Endometrial microvascular endothelial cells (primary cell): ENCODE data around the gene TM7SF2. TPM values are rescaled to one million over a fixed set of nuclear protein-coding genes. Genes with fewer than 3 reads are reported as not detected.

Experiments
- in situ Hi-C: cut with HindIII; loops from 2 replicates; pipeline ENCODE4 v1.10.0; 2017; ENCODE audit warnings: low sequenced_read_pairs, low pct_unique_long_range_greater_than_20kb; ENCODE audit errors: inconsistent ontology term
- total RNA-seq: library from RNA; depleted of rRNA; stranded (reverse); fragments of >200 nt; gene quantifications from one replicate; pipeline ENCODE4 v1.2.3, GENCODE V29; 2015; ENCODE audit errors: inconsistent ontology term

TM7SF2 gene
- total RNA-seq, 1 donor from 2014 or later = 16.6 TPM

DNA sequence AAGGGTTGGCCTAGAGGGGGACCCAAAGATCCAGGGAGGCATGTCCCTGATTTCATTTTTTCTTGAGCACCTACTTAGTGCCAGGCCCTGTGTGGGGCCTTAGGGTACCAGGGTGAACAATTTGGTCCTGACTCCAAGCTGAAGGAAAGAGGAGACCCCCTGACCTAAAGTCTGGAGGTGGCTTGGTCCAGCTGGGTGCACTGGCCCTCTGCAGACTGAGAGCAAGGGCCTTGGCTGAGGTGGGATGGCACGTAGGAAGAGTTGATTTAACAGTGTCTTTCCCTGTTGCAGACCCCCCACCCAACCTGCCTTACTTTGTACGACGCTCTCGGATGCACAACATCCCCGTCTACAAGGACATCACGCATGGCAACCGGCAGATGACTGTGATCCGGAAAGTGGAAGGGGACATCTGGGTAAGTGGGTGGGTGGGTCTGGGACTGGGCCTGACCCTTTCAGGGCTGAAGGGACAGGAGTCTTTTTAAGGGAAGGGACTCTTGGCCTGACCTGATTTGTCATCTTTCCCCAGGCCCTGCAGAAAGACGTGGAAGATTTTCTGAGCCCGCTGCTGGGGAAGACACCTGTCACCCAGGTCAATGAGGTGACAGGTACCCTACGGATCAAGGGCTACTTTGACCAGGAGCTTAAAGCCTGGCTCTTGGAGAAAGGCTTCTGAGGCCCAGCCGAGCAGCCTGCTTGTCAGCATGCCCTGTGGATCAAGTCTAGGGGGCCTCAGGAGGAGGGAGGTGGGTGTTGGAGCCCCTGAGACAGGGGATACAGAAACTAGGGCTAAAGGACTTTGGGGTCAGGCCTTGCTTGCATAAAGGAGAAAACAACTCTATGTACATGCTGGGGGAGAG lies 13.8 kb downstream of the TM7SF2 start:
- in situ Hi-C loops = no loop called here

DNA sequence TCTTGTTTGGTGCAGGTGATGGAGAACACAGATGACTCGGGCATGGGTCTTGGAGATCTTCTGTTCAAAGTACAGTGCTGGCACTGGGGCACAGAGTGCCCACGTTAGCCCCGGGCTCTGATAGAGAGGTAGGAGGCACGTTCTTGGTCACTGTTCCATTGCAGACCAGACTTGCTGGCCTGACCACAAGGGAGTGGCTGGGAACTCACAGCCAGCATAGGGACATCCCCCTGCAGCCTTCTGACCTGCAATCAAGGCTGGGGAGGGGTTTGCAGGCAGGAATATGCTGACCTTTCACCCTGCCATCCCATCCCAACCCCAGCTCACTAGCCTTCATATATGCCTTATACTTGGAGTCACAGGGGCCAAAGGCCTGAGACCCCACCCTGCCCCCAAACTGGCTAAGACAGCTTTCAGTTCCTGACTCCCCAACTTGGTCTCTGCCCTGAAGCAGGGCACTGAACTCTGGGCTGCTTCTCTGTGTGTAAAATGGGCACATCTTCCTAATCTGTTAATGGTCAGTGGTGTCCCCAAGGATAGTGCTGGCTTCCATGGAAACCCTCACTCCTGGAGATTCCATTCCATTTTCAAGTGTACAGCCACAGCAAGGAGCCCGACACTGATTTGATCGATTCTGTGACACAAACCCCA lies 15.1 kb downstream of the TM7SF2 start:
- in situ Hi-C loops = no loop called here

DNA sequence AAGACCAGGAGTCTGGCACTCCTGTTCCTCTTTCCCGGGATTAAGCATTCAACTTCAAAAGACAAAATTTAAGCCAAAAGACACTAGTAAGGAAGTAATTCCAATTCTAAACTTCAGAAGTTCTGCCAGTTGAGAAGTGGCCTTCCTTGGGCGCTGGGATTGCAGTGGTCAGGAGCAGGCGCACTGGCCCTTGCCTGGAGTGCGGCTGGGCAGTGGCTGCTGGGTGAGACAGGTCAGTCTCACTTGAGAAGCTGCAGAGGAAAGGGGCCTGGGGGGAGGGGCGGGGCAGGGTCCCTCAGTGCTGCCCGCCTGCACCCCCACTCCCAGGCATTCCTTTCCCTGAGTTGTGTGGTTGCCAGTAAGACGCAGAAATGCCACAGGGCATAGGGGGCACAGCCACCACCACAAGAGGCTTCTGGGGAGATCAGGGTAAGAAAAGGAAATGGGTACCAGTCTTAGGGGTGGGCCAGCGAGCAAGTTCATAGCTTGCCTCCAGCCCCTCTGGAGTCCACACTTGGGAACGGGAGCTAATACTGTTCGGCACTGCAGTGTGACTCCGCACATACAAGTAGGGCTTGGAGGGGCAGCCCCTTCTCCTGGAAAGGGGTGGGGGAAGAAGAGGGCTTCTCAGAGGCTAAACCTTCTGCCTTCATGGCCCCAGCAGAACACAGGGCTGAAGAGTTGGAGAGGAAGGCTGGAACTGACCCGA lies 16.0 kb downstream of the TM7SF2 start:
- in situ Hi-C loops = no loop called here

DNA sequence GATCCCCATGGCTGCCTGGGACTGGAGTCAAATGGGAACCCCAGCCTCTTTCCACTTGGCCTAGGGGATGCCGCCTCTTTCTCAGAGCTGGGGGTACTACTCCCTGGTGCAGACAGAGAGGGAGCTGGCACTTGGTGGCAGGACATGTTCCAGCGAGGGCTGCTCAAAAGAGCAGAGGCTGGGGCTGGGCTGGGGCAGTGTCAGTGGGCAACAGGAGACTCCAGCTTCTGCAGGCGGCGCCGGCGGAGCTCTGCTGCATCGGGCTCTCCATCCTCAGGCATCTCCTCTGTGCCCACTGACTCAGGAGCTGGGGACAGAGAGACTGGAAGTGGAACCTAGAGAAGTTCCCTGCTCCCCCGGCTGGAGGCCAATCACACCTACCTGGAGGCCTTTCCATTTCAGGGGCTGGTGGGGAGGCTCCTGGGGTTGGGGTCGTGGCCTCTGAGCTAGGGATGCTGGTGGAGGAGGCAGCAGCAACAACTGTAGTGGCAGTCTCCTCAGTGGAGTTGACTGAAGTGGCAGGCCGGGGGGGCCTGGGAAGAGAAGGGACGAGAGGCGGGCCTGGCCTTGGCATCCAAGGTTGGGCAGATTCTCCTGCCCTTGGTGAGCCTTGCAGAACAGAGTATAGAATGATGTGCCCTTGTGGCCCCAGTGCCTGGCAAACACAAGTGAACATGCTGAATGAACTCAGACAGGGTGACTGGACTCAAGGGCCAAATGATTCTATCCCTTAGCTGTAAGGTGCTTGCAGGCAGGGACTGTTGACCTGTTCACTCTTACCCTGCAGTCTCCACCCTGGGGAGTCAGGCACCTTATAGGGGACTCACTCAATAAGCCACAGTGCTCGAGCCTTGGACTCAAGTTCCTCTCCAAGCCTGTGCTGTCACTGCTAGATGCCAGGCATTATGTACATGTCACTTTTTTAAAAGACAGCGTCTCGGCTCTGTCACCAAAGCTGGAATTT lies 16.8 kb downstream of the TM7SF2 start:
- in situ Hi-C loops = no loop called here

DNA sequence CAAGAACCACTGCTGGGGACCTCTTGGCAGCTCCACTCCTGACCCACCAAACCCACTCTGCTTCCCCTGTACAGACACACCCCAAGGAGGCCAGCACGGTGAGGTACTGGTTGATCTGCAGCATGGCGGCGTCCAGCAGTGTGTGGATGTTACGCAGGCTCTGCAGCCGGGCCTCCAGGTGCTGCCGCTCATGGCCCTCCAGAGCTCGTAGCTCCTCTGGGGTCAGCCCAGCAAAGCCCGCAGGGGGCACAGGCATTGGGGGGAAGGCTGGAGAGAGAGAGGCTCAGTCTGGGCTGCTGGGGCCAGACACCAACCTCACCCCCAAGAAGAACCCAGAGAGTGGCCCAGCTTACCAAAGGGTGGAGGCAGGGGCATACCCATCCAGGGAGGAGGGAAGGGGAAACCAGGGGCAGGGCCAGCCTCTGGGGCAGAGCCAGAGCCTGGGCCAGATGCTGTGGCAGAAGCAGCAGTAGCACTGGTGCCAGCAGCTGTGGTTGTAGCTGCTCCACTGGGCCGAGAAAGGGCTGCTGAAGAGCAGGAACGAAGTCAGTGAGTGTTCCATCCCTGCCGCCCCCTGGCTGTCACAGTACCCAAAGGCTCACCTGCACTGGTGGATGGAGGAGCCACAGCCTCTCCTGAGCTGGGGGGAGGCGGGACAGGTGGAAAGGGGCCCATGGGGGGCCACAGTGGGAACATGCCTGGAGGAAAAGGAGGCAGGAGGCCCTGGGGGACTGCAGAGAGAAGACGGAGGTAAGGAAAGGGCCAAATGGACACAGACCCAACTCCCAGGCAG lies 18.2 kb downstream of the TM7SF2 start:
- in situ Hi-C loops = no loop called here

DNA sequence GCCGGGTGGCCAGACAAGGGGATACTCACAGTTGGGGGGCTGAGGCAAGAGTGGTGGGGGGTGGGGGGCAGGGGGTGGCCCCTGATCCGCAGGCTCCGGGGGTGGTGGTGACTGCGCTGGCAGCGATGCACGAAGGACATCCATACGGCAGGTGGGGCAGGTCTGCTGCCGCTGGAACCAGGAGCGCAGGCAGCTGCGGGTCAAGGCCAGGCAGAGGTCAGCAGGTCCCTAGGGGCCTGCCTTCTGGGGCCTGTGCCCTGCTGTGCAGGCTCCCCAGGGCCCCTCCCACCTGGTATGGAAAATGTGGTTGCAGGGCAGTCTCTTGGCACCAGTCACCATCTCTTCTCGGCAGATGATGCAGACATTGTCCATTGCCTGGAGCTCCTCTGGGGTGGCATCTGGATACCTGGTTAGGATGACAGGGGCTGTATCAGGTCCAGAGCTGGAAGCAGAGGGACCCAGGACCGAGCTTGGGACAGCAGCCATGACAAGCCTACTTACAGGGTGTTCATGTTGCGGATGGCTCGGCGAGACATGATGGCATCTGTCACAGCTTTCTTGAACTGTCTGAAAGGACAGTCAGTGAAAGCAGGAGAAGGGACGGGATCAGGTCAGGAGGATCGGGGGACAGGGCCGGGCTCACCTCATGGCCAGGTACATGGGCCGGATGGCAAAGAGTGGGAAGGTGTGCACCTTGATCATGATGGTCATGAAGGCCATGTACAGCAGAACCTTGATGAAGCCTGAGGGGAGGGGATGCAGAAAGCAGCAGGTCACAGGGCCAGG lies 19.2 kb downstream of the TM7SF2 start:
- in situ Hi-C loops = no loop called here

DNA sequence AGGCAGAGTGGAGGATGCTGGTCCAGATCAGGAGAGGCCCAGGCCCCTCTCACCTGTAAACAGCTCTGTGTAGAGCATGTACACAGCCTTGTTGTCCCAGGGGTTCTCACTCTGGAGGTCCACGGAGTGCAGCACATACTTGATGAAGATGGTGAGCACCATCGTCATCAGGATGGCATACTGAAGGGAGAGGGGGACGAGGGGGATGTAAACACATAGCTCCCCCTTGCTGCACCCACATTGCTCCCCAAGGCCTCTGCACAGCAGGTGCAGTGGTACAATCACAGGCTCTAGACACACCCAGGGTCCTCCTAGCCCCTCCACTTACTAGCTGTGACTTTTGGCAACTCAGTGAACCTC lies 19.7 kb downstream of the TM7SF2 start:
- in situ Hi-C loops = no loop called here

DNA sequence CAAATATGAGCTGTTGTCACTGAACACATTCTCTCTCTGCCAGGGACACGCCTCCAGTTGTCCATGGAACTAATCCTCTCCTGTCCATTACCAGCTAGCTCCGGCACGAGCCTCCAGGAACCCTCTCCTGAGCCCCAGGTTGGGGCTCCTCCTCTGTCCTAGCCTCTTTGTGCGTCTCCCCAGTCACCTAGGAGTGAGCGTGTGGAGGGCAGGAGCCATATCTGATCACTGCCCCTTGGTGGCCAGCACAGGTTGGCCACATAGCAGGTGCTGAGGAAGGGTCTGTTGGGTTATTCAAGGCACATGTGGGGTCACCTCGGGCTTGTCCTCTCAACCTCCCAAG lies 20.2 kb downstream of the TM7SF2 start:
- in situ Hi-C loops = no loop called here

DNA sequence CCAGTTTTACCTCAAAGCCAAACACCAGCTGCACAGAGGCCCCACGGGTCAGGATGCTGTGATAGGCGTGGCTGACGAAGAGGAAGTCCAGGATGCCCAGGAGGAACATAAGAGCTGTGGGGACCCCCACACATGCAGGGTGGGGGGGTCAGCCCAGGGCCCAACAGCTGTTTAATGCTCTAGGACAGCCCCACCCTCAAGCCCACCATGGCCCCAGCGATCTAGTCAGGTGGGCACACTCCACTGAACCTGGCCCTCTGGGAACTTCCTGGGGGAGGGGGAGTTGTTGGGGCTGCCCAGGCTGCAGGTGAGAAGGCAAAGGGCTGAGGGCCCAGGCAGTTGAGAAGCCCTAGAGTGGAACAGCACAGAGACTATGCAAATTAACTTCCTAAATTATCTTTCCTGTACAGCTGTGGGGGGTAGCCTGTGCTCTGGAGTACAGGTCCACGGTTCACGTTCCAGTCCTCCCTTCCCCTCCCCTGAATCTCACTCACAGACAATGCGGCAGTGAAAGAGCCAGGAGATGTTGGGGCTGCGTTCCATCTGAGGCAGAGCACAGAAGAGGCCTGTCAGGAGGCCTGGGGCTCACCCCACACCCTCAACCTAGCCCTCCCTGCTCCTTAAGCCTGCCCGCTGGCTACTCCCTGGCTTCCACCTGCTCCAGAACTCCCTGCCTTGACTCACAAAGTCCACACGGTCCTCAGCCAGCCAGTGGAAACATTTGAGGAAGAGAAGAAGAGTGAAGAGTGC lies 20.7 kb downstream of the TM7SF2 start:
- in situ Hi-C loops = no loop called here

DNA sequence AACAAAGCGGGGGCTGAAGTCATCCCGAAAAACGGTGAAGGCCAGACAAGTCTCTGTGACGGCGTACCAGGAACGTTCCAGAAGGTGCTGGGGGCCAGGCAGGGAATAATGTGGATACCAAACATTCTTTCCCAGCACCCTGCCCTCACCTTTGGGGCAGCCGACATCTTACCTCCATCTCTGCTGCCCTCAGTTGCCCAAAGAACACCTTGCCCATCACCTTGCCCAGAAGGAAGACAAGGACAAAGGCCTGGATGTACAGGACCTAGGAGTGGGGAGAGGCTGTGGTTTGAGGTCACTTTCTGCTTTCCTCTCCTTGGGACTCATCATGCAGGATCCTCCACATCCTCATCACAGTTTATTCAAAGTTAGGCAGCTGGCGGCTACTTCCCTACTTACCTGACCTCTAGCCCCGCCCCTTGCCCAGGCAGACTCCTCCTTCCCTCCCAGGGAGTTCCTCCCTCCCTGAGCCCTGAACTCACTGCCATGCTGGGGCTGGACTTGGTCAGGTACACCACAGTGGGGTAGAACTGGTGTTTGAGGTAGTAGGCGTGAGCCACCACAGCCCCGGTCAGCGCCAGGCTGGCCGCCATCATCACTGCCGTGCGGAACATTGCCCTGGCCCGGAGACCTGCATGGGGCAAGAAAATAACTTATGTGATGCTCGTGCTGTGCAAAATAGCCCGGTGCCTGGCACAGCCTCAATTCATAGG lies 21.5 kb downstream of the TM7SF2 start:
- in situ Hi-C loops = no loop called here

DNA sequence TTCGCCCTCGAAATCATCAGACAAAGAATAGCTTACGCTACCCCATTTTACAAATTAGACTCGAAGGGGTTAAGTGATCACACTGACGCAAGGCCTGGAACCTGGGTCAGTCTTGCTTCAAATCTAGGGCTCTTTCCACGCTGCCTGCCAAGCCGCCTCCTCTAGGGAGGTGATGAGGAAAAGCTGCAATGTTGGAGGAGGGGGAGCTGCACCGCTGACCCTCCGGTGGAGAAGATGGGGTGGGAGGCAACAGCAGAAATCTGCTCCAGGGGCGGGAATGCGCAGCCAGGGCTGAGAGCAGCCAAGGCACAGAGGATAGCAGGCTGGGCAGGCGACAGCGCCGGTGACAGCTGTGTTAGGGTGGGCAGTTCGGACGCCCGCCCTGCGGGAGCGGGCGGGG lies 22.1 kb downstream of the TM7SF2 start:
- in situ Hi-C loops = no loop called here

DNA sequence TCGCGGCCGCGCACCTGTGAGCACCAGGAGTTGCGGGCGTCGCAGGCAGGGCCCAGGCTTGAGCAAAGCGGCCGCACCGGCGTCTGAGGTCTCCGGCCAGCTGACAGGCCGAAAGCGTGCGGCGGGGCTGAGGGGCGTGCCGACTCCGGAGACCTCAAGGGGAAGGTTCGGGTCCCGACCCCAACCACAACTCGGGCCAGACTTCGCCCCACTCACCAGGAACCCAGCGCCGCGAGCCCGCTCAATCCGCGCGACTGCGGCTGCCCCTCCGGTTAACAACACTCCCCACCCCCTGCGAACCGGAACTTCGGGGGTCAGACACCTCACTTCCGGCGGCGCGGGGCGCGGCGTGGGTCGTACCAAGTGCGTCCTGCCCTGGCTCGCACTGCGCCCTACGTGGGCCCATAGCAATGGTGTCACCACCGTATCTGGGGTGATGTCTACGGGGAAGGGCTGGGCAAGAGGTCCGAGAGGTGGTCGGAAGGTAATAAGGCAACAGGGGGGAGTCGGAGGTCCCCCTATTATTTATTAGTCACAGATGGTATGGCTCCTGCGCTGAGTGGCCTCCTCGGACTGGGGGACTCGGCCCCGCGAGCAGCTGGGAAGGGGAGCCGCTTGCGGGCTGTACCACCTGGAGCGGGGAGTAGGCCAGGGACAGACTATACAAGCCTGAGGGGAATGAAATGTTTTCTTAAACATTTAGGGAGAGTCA lies 22.7 kb downstream of the TM7SF2 start, which contains the start of gene SYVN1:
Gene SYVN1 (minus strand): TSS at position 280 of the 712 bp plus-strand sequence. CDS start 918 bp downstream, outside the sequence.
- in situ Hi-C loops = no loop called here

DNA sequence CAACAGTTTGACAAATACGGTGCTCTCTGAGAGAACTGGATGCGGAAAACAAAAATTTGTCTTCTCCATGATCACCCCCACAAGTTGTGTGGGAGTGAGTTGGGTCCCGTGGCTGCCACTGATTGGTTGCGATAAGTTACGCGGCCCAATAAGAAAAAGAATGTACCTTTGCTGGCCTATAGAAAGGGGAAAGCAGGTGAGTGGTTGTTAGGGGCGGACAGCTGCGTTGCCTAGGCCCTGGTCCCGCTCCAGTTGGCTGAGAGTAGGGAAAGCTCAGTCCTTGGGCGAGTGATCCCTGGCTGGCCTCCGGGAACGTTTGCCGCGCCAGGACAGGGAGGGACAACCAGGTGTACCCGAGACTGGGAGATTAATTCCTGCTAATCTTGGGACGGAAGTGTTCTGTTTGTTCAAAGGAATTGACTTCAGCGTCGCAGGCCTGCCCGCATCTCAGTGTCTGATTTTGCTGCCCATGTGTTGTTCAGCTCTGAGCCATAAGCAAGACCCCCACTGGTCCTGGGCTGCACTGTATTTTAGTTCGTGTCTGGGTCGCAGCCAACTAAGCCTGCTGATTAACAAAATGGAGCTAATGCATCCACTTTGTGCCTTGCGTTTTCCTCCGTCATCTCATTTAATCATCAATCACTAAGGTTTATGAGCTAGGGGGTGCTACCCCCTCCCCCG lies 23.4 kb downstream of the TM7SF2 start:
- in situ Hi-C loops = no loop called here

DNA sequence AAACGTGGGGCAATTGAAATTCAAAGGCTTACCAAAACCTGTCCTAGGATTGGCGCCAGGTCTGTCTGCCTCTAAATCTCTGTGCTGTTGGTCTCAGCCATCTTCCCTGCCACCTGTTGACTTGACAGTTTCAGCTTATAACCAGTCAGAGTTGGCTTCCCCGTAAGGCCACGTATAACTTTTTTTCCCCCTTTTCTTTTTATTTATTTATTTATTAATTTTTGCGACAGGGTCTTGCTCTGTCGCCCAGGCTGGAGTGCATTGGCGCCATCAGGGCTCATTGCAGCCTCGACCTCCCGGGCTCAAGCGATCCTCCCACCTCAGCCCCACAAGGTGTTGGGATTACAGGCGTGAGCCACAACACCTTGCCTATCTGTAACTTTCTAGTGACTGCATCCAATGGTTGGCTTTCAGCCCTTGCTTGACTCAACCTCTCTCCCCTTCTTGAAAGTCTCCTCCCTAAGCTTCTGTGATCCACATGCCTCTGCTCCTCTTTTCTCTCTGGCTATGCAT lies 24.0 kb downstream of the TM7SF2 start:
- in situ Hi-C loops = no loop called here
